Activated naive CD8-positive, alpha-beta T cell treated with anti-CD3 and anti-CD28 coated beads, Interleukin-2, amount 10 ng/mL, durations not matched to agents 7 days and 5 days (primary cell): ENCODE measurements around the gene TARP. TPM values are rescaled to one million over a fixed set of nuclear protein-coding genes. Genes with fewer than 3 reads are reported as not detected.

Experiments used
- ATAC-seq: fragments of 150-1000 bp; cut with Tn5 transposase; one replicate; pipeline ENCODE4 v1.10.0; 2021; ENCODE audit warnings: low read depth, moderate library complexity
- POLR2A ChIA-PET: fragments of 350-600 bp; sonication (Branson Sonifier 250); formaldehyde crosslinking; loops from one replicate; lab custom pipeline; 2021; ENCODE audit warnings: antibody characterized with exemption; lab: Charles Lee
- DNase-seq: peaks from one replicate; pipeline ENCODE4 v3.0.0; 2021
- H3K27ac Mint-ChIP-seq: one replicate; pipeline ENCODE4 v1.8.0; 2022; ENCODE audit warnings: mild to moderate bottlenecking, mixed read lengths
- H3K27me3 Mint-ChIP-seq: one replicate; pipeline ENCODE4 v1.8.0; 2022; ENCODE audit warnings: mild to moderate bottlenecking, moderate library complexity, mixed read lengths
- H3K36me3 Mint-ChIP-seq: one replicate; pipeline ENCODE4 v1.8.0; 2021; ENCODE audit warnings: mild to moderate bottlenecking, mixed read lengths
- H3K4me1 Mint-ChIP-seq: one replicate; pipeline ENCODE4 v1.8.0; 2021; ENCODE audit warnings: mixed read lengths
- H3K4me3 Mint-ChIP-seq: one replicate; pipeline ENCODE4 v1.8.0; 2022; ENCODE audit warnings: mild to moderate bottlenecking, moderate library complexity, mixed read lengths
- H3K9me3 Mint-ChIP-seq: one replicate; pipeline ENCODE4 v1.8.0; 2021; ENCODE audit warnings: mixed read lengths
- total RNA-seq, 2 experiments: library from RNA; stranded (reverse); gene quantifications; one replicate each; pipeline ENCODE4 v1.2.3, GENCODE V29; 2021

Gene TARP

GRCh38 chr7:38215735-38216670 is 57.4 kb downstream of the TARP start:
- Mint-ChIP-seq H3K27ac (peak overlapping the region; percentile 70), H3K27me3 (no peaks in the 10 kb centered on the region), H3K4me3 (no peak overlapping the region)

GRCh38 chr7:38215115-38215514 is 58.3 kb downstream of the TARP start:
- DNase-seq (no peak), ATAC-seq (no peak)
- Mint-ChIP-seq H3K36me3 (peaks cover 21% of the 10 kb centered on the region), H3K9me3 (no peaks in the 10 kb centered on the region), H3K4me1 (peaks cover 36% of the 10 kb centered on the region), H3K4me3 (no peak overlapping the region), H3K27ac (no peak overlapping the region), H3K27me3 (no peaks in the 10 kb centered on the region)
- POLR2A ChIA-PET: interaction anchor here (0.6 to 1.5 kb wide), 7 partner anchors 11 to 159 kb away, joined by 3 to 10 read pairs (median 4); no protein-coding TSS in a partner anchor

More at GRCh38 chr7:38215735-38216670, 57.4 kb downstream of the TARP start:
- POLR2A ChIA-PET: interaction anchor here (0.6 to 1.5 kb wide), 8 partner anchors 10 to 158 kb away, joined by 3 to 10 read pairs (median 4); no protein-coding TSS in a partner anchor
- Mint-ChIP-seq H3K4me1 (peaks cover 42% of the 10 kb centered on the region), H3K9me3 (no peaks in the 10 kb centered on the region), H3K36me3 (peaks cover 23% of the 10 kb centered on the region)
- ATAC-seq (peak; percentile 89), DNase-seq (peak; percentile 71)

- H3K27me3 Mint-ChIP-seq: no peaks in the 10 kb centered on the region
- H3K4me3 Mint-ChIP-seq: no peak overlapping the region
- ATAC-seq: no peak
- H3K36me3 Mint-ChIP-seq: peaks cover 17% of the 10 kb centered on the region
- DNase-seq: no peak
- no peak overlapping the region for H3K27ac Mint-ChIP-seq
- no peaks in the 10 kb centered on the region for H3K9me3 Mint-ChIP-seq
- H3K4me1 Mint-ChIP-seq: peaks cover 15% of the 10 kb centered on the region
- POLR2A ChIA-PET: no interaction called here
Measured at GRCh38 chr7:38211940-38212339, 61.5 kb downstream of the TARP start.

- peaks cover 17% of the 10 kb centered on the region for H3K36me3 Mint-ChIP-seq
- DNase-seq (no peak), ATAC-seq (no peak)
- POLR2A ChIA-PET: no interaction called here
- no peak overlapping the region for H3K4me3 Mint-ChIP-seq
- no peak overlapping the region for H3K27ac Mint-ChIP-seq
- no peaks in the 10 kb centered on the region for H3K27me3 Mint-ChIP-seq
- no peaks in the 10 kb centered on the region for H3K9me3 Mint-ChIP-seq
- H3K4me1 Mint-ChIP-seq: peaks cover 12% of the 10 kb centered on the region
Measured at GRCh38 chr7:38211486-38211885, 62.0 kb downstream of the TARP start.

Other genes with a start within 250 kb of the TARP start
- gene STARD3NL, start 95.4 kb downstream of the TARP start, total RNA-seq: 10 to 100 TPM; 22.0 TPM